Stimulated activated CD4-positive, alpha-beta T cell treated with anti-CD3 and anti-CD28 coated beads, Interleukin-4, amount 100 ng/mL, for 48 hours (primary cell): ENCODE results near the gene GSE1.

Experiments used
- DNase-seq, 2 donors: peaks; one replicate each; pipeline ENCODE4 v3.0.0-alpha.2; 2020; ENCODE audit warnings: low read depth in 2 of 2

Gene GSE1

GRCh38 chr16:85619101-85619891, 6.2 kb downstream of the GSE1 start:
- DNase-seq, result no peak

GRCh38 chr16:85620374-85620773, 7.3 kb downstream of the GSE1 start:
- DNase-seq, result no peak

GRCh38 chr16:85621698-85622428, 8.7 kb downstream of the GSE1 start:
- no peak for DNase-seq

GRCh38 chr16:85622683-85623082, 9.6 kb downstream of the GSE1 start:
- no peak for DNase-seq

- DNase-seq, result no peak
Measured at GRCh38 chr16:85623250-85623649, 10.1 kb downstream of the GSE1 start.

GRCh38 chr16:85623997-85624601, 11.0 kb downstream of the GSE1 start:
- DNase-seq, result no peak

- DNase-seq, result no peak
Measured at GRCh38 chr16:85624646-85625045, 11.5 kb downstream of the GSE1 start.

- no peak for DNase-seq
Measured at GRCh38 chr16:85625053-85625452, 11.9 kb downstream of the GSE1 start.

GRCh38 chr16:85625485-85626117, 12.5 kb downstream of the GSE1 start:
- DNase-seq, result no peak

- no peak for DNase-seq
Measured at GRCh38 chr16:85626191-85626981, 13.3 kb downstream of the GSE1 start.

- DNase-seq, result no peak
Measured at GRCh38 chr16:85627089-85627488, 14.0 kb downstream of the GSE1 start.

- DNase-seq, result no peak
Measured at GRCh38 chr16:85627526-85628264, 14.6 kb downstream of the GSE1 start.

- DNase-seq, result no peak
Measured at GRCh38 chr16:85628265-85628556, 15.1 kb downstream of the GSE1 start.

GRCh38 chr16:85628645-85629044, 15.5 kb downstream of the GSE1 start:
- DNase-seq, result no peak

- DNase-seq, result no peak
Measured at GRCh38 chr16:85629326-85629725, 16.2 kb downstream of the GSE1 start.

- DNase-seq, result no peak
Measured at GRCh38 chr16:85629853-85630252, 16.7 kb downstream of the GSE1 start.

GRCh38 chr16:85631230-85631629, 18.1 kb downstream of the GSE1 start:
- no peak for DNase-seq

- DNase-seq, result no peak
Measured at GRCh38 chr16:85631802-85632393, 18.8 kb downstream of the GSE1 start.

- no peak for DNase-seq
Measured at GRCh38 chr16:85632709-85633437, 19.8 kb downstream of the GSE1 start.

- no peak for DNase-seq
Measured at GRCh38 chr16:85633438-85633743, 20.3 kb downstream of the GSE1 start.
